GM19395 (cell line): ENCODE data around the gene MRPS2.
"Not testable (repeated sequence)": the region's sequence is repeated elsewhere in the genome, so short reads cannot be mapped to it uniquely, and the experiment has no call there.

Source experiments
- ATAC-seq: cut with Tn5 transposase; IDR thresholded peaks from one replicate; pipeline ENCODE4 v1.9.1; 2021; ENCODE audit warnings: mild to moderate bottlenecking, moderate library complexity; ENCODE audit not compliant: unreplicated experiment

The MRPS2 gene

DNA sequence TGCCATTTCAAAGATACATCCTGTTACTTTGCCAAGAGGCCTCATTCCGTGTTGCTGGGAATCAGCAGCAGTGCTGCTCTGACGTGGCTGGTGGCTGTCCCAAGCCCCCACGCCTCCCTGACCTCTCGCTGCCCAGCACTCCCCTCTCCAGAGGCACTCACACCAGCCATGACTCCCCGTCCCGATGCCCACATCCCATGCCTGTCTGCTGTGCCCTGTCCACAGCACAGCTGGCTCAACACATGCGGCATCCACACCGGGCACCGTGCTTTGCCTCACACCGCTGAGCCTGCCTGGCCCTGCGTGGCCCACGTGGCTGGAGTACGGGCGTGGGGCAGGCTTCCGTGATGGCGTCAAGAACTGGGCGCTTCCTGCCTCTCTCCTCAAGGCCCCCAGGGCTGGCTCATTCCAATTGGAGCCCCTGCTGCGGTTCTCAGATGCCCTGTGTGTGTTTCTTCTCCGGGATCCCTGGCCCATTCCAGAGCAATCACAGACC is 12.9 kb downstream of the MRPS2 start:
- ATAC-seq, result no peak

DNA sequence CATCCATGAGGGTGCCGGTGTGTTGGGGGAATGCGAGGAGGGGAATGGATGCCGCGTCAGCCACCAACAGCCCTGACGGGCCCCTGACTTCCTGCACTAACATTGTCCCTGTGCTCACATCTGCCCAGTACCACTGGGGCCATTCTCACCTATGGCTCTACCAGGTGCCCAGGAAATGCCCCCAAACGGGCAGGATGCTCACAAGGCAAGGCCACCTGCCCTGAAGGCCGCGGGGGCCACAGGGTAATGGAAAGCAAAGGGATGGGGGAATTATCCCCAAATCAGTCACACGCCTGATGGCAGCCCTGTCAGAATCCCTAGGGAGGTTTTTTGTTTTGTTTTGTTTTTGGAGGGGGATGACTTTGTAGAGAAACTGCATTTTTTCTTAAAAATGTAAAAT is 13.4 kb downstream of the MRPS2 start:
- ATAC-seq, result not testable (repeated sequence)

DNA sequence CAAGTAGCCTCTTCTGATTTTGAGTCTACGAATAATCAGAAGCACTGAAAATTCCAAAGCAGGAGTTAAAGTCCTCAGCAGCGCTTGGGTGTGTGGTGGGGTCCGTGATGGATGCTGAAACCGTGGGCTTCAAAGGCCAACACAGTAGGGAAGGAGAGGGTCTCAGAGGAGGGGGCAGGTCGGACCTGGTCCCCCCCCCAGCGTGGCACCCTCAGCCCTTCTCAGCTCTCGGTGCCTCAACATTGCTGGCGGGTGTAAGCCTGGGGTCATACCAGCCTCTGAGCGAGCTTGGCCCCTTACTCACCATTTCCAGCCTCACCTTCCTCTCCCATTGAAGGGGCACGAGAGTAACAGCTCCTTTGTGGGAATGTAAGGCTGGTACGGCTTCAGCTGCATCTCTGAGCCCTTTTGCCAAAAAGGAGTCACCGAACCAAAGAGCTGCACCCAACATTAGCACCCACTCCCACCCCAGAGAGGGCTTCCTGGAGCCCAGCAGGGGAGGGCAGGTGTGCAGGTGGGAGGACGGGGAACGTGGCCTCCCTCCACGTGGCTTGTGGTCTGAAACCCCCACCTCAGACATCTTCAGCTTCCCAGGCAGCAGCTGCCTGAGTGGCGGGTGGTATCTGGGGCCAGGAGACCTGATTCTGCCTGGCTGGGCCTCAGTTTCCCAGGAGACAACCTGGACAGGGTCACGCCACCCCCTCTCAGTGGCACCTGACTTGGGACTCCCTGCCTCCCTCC is 14.0 kb downstream of the MRPS2 start:
- no peak for ATAC-seq

DNA sequence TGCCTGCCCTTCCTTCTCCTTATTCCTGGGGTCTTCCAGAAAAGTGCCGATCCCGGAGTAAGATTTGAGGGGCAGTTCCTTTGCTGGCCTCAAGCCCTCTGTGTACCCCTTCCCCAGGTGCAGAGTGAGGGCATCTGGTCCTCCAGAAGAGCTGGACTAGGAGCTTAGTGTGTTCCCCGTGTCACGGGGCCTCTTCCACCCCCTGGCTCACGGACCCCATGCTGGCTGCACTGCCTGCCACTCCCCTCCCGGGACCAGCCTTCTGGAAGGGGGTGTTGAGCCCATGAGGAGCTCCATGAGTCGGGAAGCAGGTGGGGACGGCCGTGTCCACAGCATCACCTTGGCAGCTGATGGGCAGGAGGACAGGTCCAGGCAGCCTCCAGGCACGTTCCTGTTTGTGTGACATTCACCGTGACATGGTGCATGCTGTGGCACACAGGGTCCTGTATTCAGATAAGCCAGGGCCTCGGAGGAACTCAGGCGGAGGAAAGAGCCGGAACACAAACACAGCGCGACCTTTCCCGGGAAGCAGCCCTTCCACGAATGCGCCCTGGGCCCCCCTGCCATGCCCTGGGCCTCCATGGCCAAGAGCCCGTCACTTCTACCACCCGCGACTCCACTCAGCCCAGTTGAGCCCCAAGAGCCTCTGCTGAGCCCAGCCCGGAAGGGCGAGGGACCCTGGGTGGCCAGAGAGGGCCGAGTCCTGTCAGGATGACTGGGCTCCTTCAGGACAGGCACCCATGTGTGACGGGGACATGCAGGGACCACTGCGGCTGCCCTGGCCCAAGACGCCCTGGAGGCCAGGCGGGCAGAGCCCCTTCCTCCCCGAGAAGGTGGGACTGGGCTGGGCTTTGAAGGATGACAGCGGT is 14.8 kb downstream of the MRPS2 start:
- ATAC-seq, result no peak

DNA sequence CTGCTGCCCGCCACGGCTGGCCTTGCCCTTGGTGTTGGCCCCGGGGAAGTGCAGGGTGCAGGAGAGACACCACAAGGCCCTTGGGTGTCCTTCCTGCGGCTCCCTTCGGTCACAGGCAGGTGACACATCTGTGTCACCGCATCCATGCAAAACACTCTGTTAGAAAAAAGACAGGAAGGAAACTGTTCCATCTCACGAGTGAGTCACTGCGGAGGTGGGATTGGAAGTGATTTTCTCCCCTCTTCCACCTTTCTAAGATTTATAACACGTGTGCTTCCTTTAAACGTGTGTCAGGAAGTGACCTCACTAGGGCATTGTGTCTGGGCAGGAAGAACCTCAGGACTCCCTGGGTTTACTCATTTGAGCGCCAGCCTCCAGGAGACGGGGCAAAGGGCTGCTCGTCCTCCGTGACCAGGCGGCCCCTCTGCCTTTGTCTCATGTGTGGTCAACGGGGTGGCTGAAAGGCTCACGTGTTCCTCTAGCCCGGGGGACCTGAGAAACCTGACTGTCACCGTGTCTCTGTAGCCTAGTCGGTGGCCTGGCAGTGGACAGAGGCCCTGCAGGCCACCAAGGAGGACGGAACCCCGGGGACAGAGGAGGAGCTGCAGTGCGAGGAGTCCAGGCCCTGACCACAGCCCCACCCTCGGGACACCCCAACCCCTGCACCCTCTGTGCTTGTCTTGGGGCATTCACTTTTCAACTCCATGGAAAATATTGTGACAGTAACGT is 15.8 kb downstream of the MRPS2 start:
- no peak for ATAC-seq

DNA sequence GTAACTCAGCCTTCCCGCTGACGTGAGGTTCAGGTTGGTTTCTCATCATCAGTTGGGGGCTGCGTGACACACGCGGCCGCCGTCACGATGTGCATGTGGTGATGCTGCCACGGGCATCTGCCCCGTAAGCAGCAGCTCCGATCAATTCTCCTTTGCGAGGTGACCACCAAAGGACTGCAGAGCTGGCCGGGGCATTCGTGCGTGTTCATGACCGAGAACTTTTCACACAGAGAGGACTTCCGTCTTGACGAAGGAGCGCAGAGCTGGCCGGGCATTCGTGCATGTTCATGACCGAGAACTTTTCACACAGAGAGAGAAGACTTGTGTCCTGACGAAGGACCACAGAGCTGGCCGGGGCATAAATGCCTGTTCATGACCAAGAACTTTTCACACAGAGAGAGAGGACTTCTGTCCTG is 16.9 kb downstream of the MRPS2 start:
- ATAC-seq, result no peak

DNA sequence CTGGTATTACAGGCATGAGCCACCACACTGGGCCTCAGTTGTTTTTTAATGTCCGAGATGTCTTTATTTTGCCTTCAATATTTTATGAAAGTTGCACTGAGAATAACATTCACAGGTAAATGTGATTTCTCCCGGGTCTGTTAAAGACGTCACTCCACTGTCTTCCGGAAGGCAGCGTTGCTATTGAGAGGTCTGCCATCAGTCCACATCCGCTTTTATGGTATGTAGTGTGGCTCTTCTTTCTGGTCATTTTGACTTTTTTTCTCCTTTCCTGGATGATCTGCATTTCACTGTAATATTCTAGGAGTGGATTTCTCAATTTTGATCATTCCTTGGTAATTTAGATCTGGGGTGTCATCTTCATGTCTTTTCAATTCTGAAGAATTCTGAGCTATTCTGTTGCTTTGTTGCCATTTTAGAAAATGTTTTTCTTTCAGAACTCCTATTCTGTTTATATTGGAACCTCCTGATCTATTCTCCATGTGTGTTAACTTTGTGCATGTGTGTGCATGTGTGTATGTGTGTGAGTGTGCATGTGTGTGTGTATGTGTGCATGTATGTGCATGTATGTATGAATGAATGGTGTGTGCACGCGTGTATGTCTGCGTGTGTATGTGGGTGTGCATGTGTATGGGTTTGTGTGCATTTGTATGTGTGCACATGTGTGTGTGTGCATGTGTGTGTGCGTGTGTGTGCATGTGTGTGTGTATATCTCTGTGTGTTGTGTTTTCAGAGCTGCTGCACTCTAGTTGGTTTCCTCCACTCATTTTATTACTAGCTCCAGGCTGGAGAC is 18.9 kb downstream of the MRPS2 start:
- ATAC-seq, result no peak

DNA sequence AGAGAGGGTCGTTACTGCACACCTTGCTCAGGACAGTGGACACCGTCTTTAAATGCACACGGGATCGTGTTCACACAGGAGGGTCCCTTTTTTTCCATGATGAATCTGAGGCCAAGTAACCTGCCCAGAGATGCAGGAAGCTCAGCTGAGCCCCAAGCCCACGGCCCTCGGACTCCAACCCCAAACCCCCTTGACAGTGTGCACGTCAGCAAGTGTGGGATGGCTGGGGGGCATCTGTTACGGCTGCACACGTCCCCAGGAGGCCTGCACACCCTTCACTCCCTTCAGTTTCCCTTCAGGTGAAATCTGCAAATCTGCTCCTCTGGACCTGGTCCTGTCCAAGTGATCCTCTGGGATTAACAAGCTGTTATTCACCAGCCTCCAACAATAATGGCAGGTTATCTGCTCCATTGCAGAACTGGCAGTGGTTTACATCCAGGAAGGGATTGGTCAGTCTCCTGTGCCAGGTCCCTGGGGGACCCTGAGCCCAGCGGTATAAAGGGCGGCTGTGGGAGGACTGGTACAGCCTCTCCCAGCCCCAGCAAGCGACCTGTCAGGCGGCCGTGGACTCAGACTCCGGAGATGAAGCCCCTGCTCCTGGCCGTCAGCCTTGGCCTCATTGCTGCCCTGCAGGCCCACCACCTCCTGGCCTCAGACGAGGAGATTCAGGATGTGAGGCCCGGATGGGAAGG is 20.6 kb downstream of the MRPS2 start, which contains the start of gene LCN1:
TSS of gene LCN1 (plus strand) at position 525 of the 692 bp plus-strand sequence. CDS start at position 583, 58 bp downstream.
- ATAC-seq, result no peak

DNA sequence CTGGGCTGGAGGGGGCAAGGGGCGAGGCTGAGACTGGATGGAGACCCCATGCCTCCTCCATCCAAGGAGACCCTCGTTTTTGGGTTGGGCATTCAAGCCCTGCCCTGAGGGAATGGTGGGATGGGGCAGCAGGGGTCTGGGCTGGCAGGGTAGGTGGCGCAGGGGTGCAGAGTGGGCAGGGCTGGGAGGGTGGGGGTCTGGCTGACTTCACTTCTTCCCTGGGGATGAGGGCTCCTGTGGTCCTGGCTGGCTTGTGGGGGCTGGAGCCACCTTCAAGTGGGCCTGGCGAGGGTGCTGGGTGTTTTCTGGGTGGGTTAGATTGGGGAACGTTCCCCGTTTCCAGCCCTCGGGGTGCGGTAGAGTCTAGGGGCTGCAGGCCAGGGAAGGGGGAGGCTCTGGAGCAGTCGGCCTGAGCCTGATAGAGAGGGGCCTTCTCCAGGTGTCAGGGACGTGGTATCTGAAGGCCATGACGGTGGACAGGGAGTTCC is 21.2 kb downstream of the MRPS2 start:
- no peak for ATAC-seq

DNA sequence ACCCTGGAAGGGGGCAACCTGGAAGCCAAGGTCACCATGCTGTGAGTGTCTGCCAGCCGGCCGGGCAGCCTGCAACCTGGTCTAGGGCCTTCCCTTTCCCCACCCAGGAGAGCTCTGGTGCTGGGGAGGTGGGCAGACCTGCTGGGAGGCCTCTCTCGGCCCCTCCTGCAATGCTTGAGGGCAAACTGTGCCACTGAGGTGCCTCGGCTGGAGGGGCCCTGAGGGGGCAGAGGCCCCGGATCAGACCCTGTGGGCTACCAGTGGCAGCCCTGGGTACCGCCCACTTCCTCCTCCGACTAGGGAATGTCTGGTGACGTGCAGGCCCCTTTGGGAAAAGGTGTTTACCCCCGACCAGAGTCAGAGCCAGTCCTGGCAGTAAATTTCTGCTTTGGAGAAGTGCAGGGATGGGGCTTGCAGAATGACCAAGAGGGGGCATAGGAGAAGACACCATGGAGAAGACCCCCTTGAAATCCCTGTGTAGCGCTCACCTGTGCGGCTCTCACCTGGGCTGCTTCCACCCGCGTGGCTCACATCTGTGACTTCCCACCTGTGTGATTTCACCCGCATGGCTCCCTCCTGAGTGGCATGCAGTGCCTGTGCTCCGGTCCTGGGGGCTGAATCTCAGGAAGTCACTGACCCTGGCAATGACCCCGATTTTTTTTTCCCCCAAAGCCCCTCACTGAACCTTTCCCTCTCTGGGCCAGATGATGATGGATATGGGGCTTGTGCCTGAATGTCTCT is 21.8 kb downstream of the MRPS2 start:
- ATAC-seq, result no peak

DNA sequence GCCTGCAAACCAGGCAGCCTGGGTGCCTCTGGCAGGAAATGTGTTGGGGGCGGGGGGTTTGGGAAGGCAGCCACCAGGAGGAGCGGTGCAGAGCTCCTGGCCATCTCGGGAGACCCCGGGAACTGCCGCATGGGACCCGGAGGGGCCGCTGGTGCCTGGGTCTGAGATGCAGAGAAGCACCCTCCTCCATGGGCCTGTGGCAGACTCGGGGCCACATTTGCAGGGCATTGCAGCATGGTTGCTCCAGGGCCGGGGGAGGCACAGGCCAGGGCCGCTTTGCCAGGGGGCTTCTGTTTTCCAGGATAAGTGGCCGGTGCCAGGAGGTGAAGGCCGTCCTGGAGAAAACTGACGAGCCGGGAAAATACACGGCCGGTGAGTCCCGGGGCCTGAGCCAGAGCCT is 22.4 kb downstream of the MRPS2 start:
- ATAC-seq, result no peak

DNA sequence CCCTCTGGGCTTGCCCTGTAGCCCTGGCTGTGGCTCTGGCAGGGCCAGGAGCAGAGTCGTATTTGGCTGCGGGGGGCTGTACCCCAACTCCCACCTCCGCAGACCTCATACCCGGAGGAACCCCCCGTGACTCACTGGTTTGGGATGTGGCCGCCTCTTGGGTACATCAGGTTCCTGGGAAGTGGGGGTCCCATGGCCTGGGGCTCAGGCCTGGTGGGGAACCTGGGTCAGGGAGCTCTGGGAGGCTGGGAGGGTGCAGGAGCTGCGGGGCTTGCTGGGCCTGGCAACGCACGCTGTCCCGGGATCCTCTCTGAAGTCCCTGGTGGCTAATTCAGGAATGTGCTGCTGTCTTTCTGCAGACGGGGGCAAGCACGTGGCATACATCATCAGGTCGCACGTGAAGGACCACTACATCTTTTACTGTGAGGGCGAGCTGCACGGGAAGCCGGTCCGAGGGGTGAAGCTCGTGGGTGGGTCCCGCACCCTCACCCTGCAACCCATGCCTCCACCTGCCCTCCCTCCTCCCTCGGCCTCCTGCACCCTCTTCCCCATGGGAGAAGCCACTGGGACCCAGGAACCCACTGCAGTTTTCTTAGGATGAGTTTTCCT is 23.1 kb downstream of the MRPS2 start:
- ATAC-seq, result no peak

DNA sequence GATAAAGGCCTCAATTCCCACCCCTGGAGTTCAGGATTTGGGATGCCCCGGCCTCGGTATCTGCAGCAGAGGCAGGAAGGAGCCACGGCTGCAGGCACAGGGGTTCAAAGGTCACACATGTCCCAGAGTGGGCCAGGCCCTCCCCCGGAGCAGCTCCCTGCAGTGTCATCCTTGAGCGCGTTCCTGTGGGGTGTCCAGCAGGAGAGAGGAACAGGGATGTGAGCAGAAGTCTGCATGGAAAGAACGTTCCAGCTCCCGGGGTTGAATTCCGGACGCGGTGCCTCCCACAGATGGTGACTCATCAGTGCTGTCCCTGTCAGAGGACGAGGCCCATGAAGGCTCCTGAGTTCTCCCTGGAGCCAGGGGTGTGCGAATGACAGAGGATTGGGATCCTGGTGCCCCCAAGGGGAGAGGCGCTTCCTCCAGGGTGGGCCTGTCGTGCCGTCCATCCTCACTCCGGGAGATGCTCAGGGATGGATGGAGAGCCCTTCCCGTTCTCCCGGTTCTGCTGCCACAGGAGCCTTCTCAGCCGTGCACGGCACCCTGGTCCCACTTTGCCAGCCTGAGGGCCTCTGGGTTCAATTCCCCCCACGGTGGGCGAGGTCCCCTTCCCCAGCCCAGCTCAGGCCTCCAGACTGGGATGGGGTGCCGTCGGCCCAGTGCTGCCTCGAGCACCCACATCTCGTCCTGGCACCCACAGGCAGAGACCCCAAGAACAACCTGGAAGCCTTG is 23.8 kb downstream of the MRPS2 start:
- ATAC-seq, result no peak

DNA sequence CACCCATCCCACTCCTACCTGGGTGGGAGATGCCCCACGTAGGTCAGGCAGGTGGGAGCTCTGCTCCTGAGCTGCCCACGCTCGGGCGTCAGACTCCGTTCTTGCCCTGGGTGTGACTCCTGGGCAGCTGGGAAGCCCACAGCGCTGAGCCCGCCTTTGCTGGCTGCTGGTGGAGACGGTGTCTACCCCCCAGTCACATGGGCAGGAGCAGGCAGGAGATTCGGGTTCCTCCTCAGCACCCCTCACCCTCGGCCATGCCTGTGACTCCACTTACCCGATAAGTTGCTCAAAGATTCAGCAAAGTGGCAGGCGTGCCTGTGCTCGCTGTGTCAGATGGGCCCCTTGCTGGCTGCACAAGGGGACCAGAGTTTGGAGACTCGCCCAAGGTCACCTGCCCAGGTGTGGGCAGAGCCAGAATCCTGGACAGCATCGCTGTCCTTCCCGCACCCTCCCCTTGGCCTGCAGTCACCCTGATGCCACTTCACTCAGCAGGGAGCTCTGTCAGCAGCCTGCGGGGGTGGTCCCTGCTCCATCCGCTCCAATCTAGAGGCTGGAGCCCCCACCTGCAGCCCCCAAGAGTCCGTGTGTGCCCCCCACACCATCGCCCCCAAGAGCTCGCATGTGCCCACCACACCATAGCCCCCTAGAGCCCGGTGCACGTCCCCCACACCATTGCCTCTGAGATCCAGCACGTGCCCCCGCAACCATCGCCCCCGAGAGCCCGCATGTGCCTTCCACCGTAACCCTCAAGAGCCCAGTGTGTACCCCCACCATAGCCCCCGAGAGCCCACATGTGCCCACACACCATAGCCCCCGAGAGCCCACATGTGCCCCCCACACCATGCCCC is 25.0 kb downstream of the MRPS2 start:
- no peak for ATAC-seq

DNA sequence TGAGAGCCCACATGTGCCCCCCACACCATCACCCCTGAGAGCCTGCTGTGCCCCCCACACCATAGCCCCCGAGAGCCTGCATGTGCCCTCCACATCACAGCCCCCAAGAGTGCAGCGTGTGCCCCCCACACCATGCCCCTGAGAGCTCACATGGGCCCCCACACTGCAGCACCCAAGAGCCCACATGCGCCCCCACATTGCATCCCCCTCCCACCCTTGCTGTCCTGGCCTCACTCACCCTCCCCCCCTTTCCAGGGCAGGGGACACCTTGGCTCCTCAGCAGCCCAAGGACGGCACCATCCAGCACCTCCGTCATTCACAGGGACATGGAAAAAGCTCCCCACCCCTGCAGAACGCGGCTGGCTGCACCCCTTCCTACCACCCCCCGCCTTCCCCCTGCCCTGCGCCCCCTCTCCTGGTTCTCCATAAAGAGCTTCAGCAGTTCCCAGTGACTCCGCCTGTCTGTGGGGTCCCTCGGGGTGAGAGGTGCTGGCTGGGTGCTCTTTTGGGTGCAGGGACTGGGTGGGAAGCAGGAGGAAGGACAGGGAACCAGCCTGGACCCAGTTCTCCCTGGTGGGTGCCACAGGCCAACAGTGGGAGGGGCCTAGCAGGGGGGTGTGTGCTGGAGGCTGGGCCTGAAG is 25.7 kb downstream of the MRPS2 start:
- no peak for ATAC-seq

DNA sequence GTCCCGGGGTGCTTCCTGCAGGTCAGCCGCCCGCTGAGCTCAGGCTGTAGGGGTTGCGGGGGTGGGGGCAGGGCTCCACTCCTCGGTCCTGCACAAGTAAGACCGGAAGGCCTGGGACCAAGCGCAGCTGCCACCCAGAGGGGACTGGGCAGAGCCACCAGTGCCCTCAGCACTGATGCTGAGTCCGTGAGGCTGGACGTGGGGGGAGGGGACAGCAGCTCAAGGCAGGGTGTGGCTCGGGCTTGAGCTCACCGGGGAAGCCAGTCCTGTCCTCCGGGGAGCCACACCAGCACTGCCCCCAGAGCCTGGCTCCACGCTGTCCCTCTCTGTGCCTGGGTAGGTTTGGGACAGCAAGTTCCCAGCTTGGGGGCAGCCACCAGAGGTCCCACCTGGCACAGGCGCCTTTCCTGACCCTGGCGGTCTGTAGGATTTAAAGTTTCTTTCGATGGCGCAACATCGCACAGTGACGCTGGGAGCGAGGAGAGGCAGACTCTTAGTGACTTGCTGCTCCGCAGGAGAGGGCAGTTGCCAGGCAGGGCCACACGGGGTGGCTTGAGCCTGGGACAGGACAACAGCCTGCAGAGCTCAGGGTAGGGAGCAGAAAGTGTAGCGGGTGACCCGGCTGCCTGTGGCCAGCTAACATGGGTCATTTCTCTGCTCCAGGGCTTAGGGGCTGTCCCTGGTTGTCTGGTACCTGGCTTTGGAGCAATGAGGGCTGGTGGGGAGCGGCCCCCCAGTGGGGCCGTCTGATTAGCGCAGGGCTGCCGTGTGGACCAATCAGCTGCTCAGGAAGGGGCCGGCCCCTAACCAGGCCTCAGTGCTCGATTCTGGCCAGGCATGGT is 26.5 kb downstream of the MRPS2 start:
- no peak for ATAC-seq
